COLO668 (cell line): Measurements from ENCODE around the gene OSBPL6.
"Not testable (repeated sequence)": the region's sequence is repeated elsewhere in the genome, so short reads cannot be mapped to it uniquely, and the experiment has no call there.

Experiments
- DNase-seq: peaks from one replicate; lab custom pipeline; 2025; ENCODE audit not compliant: unreplicated experiment; lab: John Stamatoyannopoulos, UW

Gene OSBPL6

GRCh38 chr2:178422097-178422496 lies 227.8 kb downstream of the OSBPL6 start:
- no peak for DNase-seq

- DNase-seq: not testable (repeated sequence)
Observed at GRCh38 chr2:178423746-178424145, 229.4 kb downstream of the OSBPL6 start.

GRCh38 chr2:178425255-178425827 lies 231.0 kb downstream of the OSBPL6 start:
- DNase-seq: no peak

- DNase-seq: no peak
Observed at GRCh38 chr2:178426388-178426787, 232.1 kb downstream of the OSBPL6 start.

GRCh38 chr2:178427458-178427857 lies 233.1 kb downstream of the OSBPL6 start:
- DNase-seq: no peak

- DNase-seq: no peak
Observed at GRCh38 chr2:178428396-178428806, 234.1 kb downstream of the OSBPL6 start.

GRCh38 chr2:178429336-178429735 lies 235.0 kb downstream of the OSBPL6 start:
- DNase-seq: no peak

GRCh38 chr2:178436662-178437061 lies 242.3 kb downstream of the OSBPL6 start:
- DNase-seq: no peak

- no peak for DNase-seq
Observed at GRCh38 chr2:178441426-178441825, 247.1 kb downstream of the OSBPL6 start.

- no peak for DNase-seq
Observed at GRCh38 chr2:178448968-178449661, 254.8 kb downstream of the OSBPL6 start.

- peak; percentile 49 for DNase-seq
Observed at GRCh38 chr2:178449700-178450523, 255.6 kb downstream of the OSBPL6 start.

- DNase-seq: peak; percentile 93
Observed at GRCh38 chr2:178450524-178450773, 256.1 kb downstream of the OSBPL6 start.

- DNase-seq: peak; percentile 98
Observed at GRCh38 chr2:178450774-178451525, 256.6 kb downstream of the OSBPL6 start, which contains the start of the genes PJVK and PRKRA. Gene PJVK, plus strand, starts transcription at chr2:178451378. Its CDS starts 2,032 bp downstream, at chr2:178453410. Gene PRKRA, minus strand, starts transcription at chr2:178451175. Its CDS starts 145 bp downstream, at chr2:178451030.

GRCh38 chr2:178452334-178452733 lies 258.0 kb downstream of the OSBPL6 start:
- DNase-seq: no peak
